Upper lobe of right lung (tissue), 1 donor: ENCODE measurements around the gene COL6A2. TPM values are rescaled to one million over a fixed set of nuclear protein-coding genes. Genes with fewer than 3 reads are reported as not detected.

Experiments used
- ATAC-seq: fragments of 200-7000 bp; cut with Tn5 transposase; one replicate; pipeline ENCODE4 v1.9.1; 2020; ENCODE audit warnings: mild to moderate bottlenecking, moderate library complexity
- DNase-seq: peaks from one replicate; pipeline ENCODE4 v3.0.0-alpha.2; 2020
- H3K27ac ChIP-seq: fragments of 200-600 bp; one replicate; pipeline ENCODE4 v1.8.0; 2022
- H3K27me3 ChIP-seq: fragments of 200-600 bp; one replicate; pipeline ENCODE4 v1.8.0; 2022; ENCODE audit warnings: mild to moderate bottlenecking
- H3K36me3 ChIP-seq: fragments of 200-600 bp; one replicate; pipeline ENCODE4 v1.8.0; 2022
- H3K4me1 ChIP-seq: fragments of 200-600 bp; one replicate; pipeline ENCODE4 v1.8.0; 2022
- H3K4me3 ChIP-seq: fragments of 200-600 bp; one replicate; pipeline ENCODE4 v1.8.0; 2022; ENCODE audit warnings: mild to moderate bottlenecking
- H3K9me3 ChIP-seq: fragments of 200-600 bp; one replicate; pipeline ENCODE4 v1.8.0; 2022
- intact Hi-C: fragments of 100-400 bp; cut with DNase I; formaldehyde crosslinking; loops from one replicate; pipeline ENCODE4 v1.11.0; 2022
- total RNA-seq: library from RNA; stranded (reverse); fragmentation: NEBNext Ultra II Directional; extraction: Animal tissue kit (Norgen Biotek cat#: 25700); gene quantifications from one replicate; pipeline ENCODE4 v1.2.1, GENCODE V29; 2021
- TF ChIP-seq, protein P1 (sequence below): fragments of 200-600 bp; IDR thresholded peaks from one replicate; pipeline ENCODE4 v1.8.0; 2022; ENCODE audit warnings: antibody characterized with exemption
- donor health status: DM: no; HTN: yes; CAD: no; lungs with severe emphysema.

The COL6A2 gene
- total RNA-seq, 1 donor from 2014 or later = 269 TPM

DNA sequence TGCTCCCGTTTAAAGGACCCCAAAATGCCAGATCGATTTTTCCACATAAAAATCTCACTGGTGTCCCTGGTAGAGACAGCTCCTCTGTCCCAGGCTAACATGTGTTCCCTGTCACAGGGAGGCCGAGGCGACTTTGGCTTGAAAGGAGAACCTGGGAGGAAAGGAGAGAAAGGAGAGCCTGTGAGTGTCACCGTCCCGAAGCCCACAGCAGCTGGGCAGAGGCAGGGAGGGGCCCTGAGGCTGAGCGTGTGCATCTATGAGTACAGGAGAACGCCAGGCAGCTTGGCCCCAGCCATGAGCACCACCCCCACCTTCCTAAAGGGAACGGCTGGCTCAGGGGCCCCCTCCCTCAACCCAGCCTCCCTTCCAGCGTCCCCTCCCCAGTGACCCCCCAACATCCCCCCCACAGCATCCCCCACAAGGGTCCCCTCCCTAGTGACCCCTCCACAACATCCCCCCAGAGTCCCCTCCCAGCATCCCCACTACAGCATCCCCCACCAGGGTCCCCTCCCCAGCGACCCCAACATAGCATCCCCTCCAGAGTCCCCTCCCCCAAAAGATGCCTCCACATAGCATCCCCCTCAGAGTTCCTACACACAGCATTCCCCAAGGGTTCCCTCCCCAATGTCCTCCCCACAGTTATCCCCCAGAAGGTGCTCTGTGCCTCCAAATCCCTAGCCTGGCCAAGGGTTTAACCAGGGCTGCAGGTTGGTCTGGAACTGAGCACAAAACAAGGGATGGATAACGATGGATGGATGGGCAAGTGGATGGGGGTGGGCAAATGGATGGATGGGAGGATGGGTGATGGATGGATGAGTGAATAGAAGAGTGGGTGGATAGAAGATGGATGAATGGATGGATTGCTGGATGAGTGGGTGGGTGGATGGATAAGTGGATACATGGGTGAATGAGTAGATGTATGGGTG is 25.1 kb downstream of the COL6A2 start:
- TF ChIP-seq, protein P1, sequence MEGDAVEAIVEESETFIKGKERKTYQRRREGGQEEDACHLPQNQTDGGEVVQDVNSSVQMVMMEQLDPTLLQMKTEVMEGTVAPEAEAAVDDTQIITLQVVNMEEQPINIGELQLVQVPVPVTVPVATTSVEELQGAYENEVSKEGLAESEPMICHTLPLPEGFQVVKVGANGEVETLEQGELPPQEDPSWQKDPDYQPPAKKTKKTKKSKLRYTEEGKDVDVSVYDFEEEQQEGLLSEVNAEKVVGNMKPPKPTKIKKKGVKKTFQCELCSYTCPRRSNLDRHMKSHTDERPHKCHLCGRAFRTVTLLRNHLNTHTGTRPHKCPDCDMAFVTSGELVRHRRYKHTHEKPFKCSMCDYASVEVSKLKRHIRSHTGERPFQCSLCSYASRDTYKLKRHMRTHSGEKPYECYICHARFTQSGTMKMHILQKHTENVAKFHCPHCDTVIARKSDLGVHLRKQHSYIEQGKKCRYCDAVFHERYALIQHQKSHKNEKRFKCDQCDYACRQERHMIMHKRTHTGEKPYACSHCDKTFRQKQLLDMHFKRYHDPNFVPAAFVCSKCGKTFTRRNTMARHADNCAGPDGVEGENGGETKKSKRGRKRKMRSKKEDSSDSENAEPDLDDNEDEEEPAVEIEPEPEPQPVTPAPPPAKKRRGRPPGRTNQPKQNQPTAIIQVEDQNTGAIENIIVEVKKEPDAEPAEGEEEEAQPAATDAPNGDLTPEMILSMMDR = no peak
- no peak for ATAC-seq
- Histone ChIP-seq H3K9me3 (no peaks in the 10 kb centered on the region), H3K27ac (no peak overlapping the region), H3K27me3 (no peaks in the 10 kb centered on the region), H3K36me3 (peaks cover 47% of the 10 kb centered on the region), H3K4me3 (no peak overlapping the region), H3K4me1 (no peaks in the 10 kb centered on the region)
- intact Hi-C loops = no loop called here
- peak; percentile 46 for DNase-seq

DNA sequence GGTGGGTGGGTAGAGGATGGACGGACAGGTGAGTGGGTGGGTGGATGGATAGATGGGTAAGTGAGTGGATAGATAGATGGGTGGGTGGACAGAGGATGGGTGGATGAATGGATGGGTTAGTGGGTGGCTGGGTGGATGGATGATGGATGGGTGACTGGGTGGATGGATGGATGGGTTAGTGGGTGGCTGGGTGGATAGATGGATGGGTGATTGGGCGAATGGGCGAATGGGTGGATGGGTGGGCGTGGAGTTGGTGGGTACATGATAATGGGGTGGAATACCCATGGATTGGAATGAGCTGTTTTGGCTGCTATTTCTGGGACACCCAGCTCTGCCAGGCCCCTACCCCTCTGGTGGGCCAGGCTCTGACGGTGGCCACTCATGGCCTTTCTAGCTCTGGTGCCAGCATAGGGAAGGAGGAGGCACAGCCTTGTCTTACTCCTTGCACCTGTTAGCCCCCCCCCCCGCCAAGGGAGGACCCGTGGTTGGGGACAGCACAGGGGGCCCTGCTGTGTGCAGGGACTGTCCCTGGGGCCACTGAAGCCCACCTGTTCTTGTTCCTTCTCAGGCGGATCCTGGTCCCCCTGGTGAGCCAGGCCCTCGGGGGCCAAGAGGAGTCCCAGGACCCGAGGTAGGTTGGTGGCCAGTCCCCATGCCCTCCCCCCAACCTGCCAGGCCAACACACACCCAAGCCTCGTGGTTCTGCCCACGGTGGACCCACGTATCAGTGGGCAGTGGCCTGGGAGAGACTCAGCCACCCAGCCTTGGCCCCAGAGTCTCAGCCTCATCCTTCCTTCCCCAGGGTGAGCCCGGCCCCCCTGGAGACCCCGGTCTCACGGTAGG is 26.4 kb downstream of the COL6A2 start:
- no peaks in the 10 kb centered on the region for H3K4me1 ChIP-seq
- TF ChIP-seq, protein P1 = no peak
- no peaks in the 10 kb centered on the region for H3K9me3 ChIP-seq
- intact Hi-C loops = no loop called here
- H3K27me3 ChIP-seq = no peaks in the 10 kb centered on the region
- DNase-seq = peak; percentile 57
- H3K36me3 ChIP-seq = peaks cover 35% of the 10 kb centered on the region
- H3K4me3 ChIP-seq = no peak overlapping the region
- ATAC-seq = no peak
- no peak overlapping the region for H3K27ac ChIP-seq

DNA sequence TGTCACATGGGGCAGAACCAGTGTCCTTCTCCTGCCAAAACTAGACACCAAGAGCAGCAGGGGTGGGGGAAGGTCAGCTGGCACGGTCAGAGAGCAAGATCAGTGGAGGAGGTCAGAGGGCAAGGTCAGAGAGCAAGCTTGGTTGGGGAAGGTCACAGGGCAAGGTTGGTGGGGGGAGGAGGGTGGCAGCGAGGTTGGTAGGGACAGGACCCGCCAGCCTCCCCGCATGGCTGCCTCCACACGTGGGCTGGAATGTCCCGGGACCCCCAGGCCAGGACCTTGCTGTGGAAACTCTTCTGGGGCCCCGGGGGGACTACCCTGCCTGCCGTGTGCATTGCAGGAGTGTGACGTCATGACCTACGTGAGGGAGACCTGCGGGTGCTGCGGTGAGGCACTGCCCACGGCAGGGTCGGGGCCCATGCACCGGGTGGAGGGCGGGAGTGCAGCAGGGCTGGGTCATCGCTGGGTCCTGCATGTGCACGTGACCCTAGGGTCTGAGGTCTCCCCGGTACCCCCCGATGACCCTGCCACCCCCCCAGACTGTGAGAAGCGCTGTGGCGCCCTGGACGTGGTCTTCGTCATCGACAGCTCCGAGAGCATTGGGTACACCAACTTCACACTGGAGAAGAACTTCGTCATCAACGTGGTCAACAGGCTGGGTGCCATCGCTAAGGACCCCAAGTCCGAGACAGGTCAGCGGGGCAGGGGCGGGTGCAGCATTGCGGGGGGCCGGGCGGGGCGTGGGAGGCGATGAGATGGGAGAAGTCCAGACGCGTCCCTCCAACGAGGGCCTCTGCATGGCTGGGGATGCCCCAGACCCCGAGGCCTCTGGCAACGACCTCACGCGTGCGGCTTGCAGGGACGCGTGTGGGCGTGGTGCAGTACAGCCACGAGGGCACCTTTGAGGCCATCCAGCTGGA is 27.3 kb downstream of the COL6A2 start:
- no peaks in the 10 kb centered on the region for H3K4me1 ChIP-seq
- ATAC-seq (no peak), DNase-seq (peak; percentile 56)
- H3K9me3 ChIP-seq = no peaks in the 10 kb centered on the region
- no peaks in the 10 kb centered on the region for H3K27me3 ChIP-seq
- intact Hi-C loops = no loop called here
- H3K36me3 ChIP-seq = peaks cover 29% of the 10 kb centered on the region
- TF ChIP-seq, protein P1 = no peak
- no peak overlapping the region for H3K27ac ChIP-seq
- H3K4me3 ChIP-seq = no peak overlapping the region

DNA sequence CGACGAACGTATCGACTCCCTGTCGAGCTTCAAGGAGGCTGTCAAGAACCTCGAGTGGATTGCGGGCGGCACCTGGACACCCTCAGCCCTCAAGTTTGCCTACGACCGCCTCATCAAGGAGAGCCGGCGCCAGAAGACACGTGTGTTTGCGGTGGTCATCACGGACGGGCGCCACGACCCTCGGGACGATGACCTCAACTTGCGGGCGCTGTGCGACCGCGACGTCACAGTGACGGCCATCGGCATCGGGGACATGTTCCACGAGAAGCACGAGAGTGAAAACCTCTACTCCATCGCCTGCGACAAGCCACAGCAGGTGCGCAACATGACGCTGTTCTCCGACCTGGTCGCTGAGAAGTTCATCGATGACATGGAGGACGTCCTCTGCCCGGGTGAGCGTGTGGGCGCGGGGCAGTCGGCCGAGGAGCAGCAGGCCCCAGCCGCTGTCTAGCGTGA is 28.0 kb downstream of the COL6A2 start:
- intact Hi-C loops = no loop called here
- H3K36me3 ChIP-seq = peaks cover 24% of the 10 kb centered on the region
- H3K9me3 ChIP-seq = no peaks in the 10 kb centered on the region
- ATAC-seq (no peak), DNase-seq (peak; percentile 64)
- H3K4me3 ChIP-seq = no peak overlapping the region
- TF ChIP-seq, protein P1 = no peak
- no peaks in the 10 kb centered on the region for H3K4me1 ChIP-seq
- no peak overlapping the region for H3K27ac ChIP-seq
- no peaks in the 10 kb centered on the region for H3K27me3 ChIP-seq
